Dermis microvascular lymphatic vessel endothelial cell (primary cell): ENCODE results near the gene MMP23B. TPM values are rescaled to one million over a fixed set of nuclear protein-coding genes. Genes with fewer than 3 reads are reported as not detected.
"Not testable (repeated sequence)": the region's sequence is repeated elsewhere in the genome, so short reads cannot be mapped to it uniquely, and the experiment has no call there.

Experiments
- DNase-seq, 2 donors: peaks; one replicate each; pipeline versions ENCODE4 v3.0.0 to v3.0.0-alpha.2; 2010; ENCODE audit warnings: low read depth in 2 of 2
- total RNA-seq: library from RNA; depleted of rRNA; stranded (reverse); fragments of >200 nt; gene quantifications from 2 replicates; pipeline ENCODE4 v1.2.1, GENCODE V29; 2014

The MMP23B gene
- total RNA-seq, 1 donor from 2014 or later, result not detected

DNA sequence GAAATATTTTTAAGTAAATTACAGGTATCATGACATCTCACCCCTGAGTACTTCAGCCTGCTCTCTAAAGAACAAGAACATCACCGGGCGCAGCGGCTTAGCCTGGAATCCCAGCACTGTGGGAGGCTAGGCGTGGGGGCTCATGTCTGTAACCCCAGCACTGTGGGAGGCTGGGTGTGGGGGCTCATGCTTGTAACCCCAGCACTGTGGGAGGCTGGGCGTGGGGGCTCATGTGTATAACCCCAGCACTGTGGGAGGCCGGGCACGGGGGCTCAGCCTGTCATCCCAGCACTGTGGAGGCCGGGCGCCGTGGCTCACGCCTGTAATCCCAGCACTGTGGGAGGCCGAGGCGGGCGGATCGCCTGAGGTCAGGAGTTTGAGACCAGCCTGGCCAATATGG lies 34.6 kb downstream of the MMP23B start:
- no peak for DNase-seq

DNA sequence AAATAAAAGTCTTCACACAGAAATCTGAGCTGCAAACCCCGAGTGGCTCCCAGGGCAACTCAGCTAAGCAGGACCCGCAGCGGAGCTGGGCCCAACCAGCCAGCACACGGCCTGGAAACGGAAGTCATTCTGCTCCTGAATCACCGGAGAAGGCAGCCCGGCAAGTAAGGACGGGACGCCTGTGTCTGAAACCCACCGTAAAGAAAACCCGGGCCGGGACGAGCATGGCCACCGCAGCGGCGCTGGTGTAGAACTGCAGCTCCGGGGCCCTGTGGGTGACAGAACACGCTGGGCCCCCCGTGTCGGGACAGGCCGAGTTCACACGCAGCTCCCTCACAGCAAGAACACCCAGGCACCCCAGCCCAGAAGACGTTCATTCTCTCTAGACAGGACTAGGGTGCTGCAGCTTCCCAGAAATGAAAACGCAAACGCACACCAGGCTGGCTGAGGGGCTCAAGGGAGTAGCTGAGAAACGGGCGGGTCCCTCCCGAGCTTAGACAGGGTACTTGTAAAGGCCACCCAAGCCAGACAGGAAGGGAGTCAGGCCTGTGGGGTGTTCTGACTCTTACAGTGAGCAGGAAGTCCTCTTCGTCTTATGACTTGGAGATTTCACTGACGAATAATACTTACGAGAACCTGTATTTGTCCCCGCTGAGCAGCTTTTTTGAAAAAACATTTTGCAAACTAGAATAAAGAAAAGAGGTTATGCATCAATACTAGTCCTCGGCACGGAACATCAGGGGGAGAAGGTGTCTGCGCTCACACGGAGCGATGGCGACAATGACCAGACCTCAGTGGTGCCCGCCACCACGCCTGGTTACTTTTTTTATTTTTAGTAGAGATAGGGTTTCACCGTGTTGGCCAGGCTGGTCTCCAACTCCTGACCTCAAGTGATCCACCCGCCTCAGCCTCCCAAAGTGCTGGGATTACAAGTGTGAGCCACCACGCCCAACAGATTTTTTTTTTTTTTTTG lies 37.8 kb downstream of the MMP23B start:
- peak in 1 of 2 donors; percentile 42 for DNase-seq

GRCh38 chr1:1670866-1671265 lies 38.9 kb downstream of the MMP23B start:
- DNase-seq, result no peak

DNA sequence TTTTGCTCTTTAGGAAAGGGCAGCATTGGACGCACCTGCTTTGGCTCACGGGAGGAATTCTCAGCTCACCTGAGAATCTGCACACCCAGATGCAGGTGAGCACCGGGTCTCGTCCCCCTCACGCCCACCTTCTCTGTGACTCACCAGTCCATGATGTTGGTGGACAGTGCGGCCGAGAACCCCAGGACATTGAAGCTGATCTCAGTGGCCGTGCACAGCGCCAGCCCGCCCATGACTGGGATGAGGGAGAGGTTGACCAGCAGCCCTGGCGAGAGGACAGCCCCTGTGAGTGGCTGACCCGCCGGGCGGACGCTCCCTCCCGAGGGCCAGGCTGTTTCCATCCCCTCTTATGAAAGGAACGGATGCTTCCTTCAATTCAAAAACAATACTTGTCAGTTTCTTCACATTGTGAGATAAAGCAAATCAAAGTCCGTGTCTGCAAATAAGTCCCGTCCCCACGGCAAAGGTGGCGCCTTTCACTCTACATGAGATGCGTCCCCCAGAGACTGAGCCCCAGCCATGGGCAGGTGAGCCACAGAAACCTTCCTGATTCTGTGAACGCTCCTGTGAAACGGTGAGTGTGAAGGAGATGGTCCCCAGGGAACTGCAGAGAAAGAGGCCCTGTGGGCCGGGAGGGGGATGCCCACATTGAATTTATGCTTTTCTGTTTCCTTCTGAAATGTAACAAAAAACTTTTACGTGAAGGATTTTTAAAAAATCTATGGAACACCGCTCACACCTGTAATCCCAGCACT lies 39.6 kb downstream of the MMP23B start:
- DNase-seq, result no peak

GRCh38 chr1:1672181-1672965 lies 40.4 kb downstream of the MMP23B start:
- DNase-seq, result no peak

- not testable (repeated sequence) for DNase-seq
Measured at GRCh38 chr1:1674806-1675205, 42.8 kb downstream of the MMP23B start.

DNA sequence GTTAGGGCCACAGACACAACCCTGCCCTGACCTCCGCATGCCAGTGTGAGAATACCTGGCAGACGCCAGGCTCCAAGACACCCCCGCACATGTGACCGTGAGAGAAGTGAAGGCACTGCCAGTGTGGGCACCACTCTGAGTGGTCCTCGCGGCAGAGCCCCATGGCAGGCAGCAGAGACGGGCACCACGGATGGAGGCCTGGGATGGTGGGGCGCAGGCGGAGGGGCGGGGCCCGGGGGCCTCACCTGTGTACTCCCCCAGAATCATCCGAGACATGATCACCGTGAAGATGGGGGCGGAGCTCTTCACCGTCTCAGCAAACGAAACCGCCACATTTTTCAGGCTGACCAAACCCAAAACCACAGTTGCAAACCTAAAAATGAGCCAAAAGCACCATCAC lies 43.2 kb downstream of the MMP23B start:
- DNase-seq, result not testable (repeated sequence)

- DNase-seq, result not testable (repeated sequence)
Measured at GRCh38 chr1:1676087-1676486, 44.1 kb downstream of the MMP23B start.

DNA sequence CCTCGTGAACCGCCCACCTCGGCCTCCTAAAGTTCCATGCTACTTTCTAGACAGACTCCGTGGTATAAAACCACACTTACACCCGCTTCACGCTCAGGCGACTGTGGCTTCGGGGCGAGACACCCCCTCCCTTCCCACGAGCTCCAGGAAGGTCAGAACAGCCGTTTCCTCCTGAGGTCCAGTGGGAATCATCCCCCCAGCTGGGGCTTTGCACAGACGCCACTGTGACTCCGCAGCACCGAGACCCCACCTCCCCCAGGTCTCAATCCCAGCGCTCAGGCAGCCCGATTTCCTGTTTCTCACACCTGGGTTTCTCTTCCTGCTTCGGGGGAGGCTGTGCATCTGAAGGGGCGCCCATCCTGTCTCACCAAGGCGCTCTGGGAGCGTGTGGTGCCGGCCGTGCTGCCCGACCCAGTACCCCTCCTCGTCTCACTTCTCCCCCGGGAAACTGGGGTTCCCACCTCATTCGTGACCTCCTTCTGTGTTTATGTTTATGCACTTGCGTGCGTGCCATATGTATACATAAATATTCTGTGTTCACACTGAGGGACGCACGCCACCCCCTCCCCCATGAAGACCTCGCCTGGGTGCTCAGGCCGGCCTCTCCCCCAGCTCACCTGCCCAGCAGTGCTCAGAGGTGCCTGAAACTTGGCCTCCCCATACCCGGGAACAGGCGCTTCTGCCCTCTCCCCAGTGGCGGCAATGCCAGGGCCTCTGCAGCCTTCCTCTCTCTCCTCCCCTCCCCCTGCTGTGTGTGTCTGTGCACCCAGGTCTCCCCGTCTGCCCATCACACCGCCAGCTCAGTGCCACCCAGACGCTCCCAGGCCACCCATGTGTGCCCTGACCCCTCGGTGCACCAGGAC lies 46.0 kb downstream of the MMP23B start:
- peak in 1 of 2 donors; percentile 53 for DNase-seq

DNA sequence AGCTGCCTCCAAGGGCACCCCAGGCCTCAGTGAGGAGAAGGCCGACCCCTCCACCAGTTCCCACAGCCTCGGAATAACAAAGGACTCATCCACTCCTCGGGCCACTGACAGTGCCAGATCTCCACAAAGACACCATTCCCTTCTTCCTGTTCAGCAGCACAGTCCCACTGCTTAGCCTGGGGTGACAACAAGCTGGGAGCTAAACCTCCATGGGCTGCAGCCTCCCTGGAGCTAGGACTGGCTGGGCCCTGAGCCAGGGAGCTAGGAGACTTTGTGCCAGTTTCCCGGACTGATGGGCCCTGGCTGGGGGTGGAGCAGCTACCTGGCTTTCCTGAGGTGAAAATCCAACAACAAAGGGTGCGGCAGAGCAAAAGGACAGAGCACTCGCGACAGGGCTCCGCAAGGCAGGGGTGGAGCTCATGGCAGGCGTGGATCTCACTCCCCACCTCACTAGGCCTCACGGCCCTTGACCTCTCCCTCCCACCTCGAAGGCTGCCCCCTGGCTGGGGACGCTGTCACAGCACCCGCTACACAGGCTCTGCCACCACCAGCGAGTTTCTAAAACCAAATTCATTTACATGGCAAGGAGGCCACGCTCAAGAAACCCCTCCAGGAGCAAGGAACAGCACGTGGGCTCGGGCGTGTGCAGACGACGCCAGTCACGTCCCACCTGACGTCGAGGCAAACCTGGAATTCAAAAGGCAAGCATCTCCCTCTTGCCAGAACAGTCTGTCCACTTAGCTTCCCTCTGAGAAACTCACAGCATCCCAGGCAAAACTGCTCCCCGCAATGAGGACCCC lies 46.8 kb downstream of the MMP23B start:
- peak in 1 of 2 donors; percentile 21 for DNase-seq

- no peak for DNase-seq
Measured at GRCh38 chr1:1680031-1680911, 48.3 kb downstream of the MMP23B start.

DNA sequence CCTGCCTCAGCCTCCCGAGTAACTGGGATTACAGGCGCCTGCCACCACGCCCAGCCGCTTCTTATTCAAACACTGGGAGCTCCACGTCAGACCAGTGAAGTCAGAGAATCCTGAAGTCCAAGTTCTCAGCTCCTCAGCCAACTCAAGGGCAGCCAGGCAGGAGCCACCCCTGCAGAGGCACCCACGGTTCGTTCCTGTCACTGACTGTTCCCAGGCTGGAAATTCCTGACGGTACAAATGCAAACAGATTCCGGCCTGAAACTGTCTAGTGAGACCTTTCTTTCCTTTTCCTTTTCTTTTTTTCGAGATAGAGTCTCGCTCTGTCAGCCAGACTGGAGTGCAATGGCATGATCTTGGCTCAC lies 48.9 kb downstream of the MMP23B start:
- DNase-seq, result no peak

GRCh38 chr1:1683104-1683905 lies 51.3 kb downstream of the MMP23B start:
- DNase-seq, result no peak

Other genes with a start within 250 kb of the MMP23B start
- 44.2 and 73.3 TPM in 2 replicates for gene CCNL2, start 232.8 kb upstream of the MMP23B start, total RNA-seq
- 88.1 and 95.9 TPM in 2 replicates for gene MRPL20, start 224.9 kb upstream of the MMP23B start, total RNA-seq
- 0.25 and 0.26 TPM in 2 replicates for gene ANKRD65, start 210.9 kb upstream of the MMP23B start, total RNA-seq
- gene VWA1, start 196.5 kb upstream of the MMP23B start, total RNA-seq, result 6.9 and 7.7 TPM in 2 replicates
- gene ATAD3C, start 182.5 kb upstream of the MMP23B start, total RNA-seq, result 0.39 and 0.89 TPM in 2 replicates
- 13.3 and 16.6 TPM in 2 replicates for gene ATAD3B, start 160.4 kb upstream of the MMP23B start, total RNA-seq
- gene ATAD3A, start 120.0 kb upstream of the MMP23B start, total RNA-seq, result 25.0 and 27.4 TPM in 2 replicates
- gene TMEM240, start 91.5 kb upstream of the MMP23B start, total RNA-seq, result 1.0 and 1.4 TPM in 2 replicates
- 48.9 and 65.9 TPM in 2 replicates for gene SSU72, start 57.3 kb upstream of the MMP23B start, total RNA-seq
- 0.39 and 1.3 TPM in 2 replicates for gene FNDC10, start 32.0 kb upstream of the MMP23B start, total RNA-seq
- 21.4 and 40.1 TPM in 2 replicates for gene MIB2, start 16.7 kb upstream of the MMP23B start, total RNA-seq
- gene CDK11B, start 26.8 kb downstream of the MMP23B start, total RNA-seq, result 5.6 and 7.5 TPM in 2 replicates
- 15.7 and 32.0 TPM in 2 replicates for gene SLC35E2B, start 60.6 kb downstream of the MMP23B start, total RNA-seq
- 2.8 and 11.4 TPM in 2 replicates for gene CDK11A, start 92.2 kb downstream of the MMP23B start, total RNA-seq
- gene NADK, start 146.3 kb downstream of the MMP23B start, total RNA-seq, result 33.1 and 37.8 TPM in 2 replicates